Tibial nerve (tissue), 4 donors: ENCODE results near the gene NALCN.

Source experiments
- EP300 ChIP-seq, 2 donors: sonication (generic); formaldehyde crosslinking; IDR thresholded peaks; one replicate each; pipeline ENCODE4 v1.6.1; 2017; ENCODE audit warnings: antibody characterized with exemption in 2 of 2, mild to moderate bottlenecking in 1 of 2
- TF ChIP-seq, protein P1 (sequence below), 5 experiments: fragments of 200-600 bp in 3 of 5; fragments of 450-650 bp in 2 of 5; sonication (generic) in 3 of 5; IDR thresholded peaks; one replicate each; pipeline ENCODE4 v1.5.1; 2016 to 2019; ENCODE audit warnings: antibody characterized with exemption in 5 of 5, mild to moderate bottlenecking in 3 of 5, moderate library complexity in 2 of 5

DNA sequence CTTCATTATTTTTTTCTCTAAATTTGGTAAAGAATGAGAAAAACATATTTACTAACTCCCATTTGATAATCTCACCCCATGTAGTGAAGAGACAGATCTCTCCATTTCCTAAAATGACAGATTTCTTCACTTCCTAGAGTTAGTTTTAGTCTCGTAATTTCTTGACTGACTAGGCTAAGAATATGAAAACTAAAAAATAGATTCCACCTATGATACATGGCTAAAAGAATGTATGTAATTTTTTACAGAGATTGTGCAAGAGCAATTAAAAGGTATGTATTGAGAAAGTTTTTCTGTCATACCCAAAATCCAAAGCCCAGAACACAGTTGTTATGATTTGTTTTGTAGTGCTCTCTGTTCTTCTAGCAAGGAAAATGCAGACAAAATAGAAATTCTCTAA, 9.5 kb downstream of the NALCN start:
- TF ChIP-seq, protein P1, sequence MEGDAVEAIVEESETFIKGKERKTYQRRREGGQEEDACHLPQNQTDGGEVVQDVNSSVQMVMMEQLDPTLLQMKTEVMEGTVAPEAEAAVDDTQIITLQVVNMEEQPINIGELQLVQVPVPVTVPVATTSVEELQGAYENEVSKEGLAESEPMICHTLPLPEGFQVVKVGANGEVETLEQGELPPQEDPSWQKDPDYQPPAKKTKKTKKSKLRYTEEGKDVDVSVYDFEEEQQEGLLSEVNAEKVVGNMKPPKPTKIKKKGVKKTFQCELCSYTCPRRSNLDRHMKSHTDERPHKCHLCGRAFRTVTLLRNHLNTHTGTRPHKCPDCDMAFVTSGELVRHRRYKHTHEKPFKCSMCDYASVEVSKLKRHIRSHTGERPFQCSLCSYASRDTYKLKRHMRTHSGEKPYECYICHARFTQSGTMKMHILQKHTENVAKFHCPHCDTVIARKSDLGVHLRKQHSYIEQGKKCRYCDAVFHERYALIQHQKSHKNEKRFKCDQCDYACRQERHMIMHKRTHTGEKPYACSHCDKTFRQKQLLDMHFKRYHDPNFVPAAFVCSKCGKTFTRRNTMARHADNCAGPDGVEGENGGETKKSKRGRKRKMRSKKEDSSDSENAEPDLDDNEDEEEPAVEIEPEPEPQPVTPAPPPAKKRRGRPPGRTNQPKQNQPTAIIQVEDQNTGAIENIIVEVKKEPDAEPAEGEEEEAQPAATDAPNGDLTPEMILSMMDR (IDR thresholded peaks at IDR 0.05) = no peak
- TF ChIP-seq EP300 (IDR thresholded peaks at IDR 0.05) = no peak
